ENCODE measurements around the gene PURA.

PURA gene

GRCh38 chr5:140109018-140109758, 4.7 kb upstream of the PURA start:
- DNase-seq = no peak
- no peaks in the 10 kb centered on the region for H3K9me3 ChIP-seq (ENCODE audit: control insufficient read depth, low read length)
- no peaks in the 10 kb centered on the region for H3K27me3 ChIP-seq (replicated peaks; ENCODE audit: control insufficient read depth, insufficient read depth, low read length, poor library complexity, severe bottlenecking)
- peaks cover 34% of the 10 kb centered on the region for H3K4me1 ChIP-seq (ENCODE audit: control insufficient read depth, insufficient read depth, low read length, poor library complexity, severe bottlenecking)
- peak overlapping the region; percentile 72 for H3K4me3 ChIP-seq (ENCODE audit: insufficient read depth, low read depth, low read length, poor library complexity, severe bottlenecking)
- no peak overlapping the region for H3K27ac ChIP-seq (ENCODE audit: insufficient read depth, low read length, poor library complexity, severe bottlenecking)
- no peaks in the 10 kb centered on the region for H3K36me3 ChIP-seq (ENCODE audit: control insufficient read depth, insufficient read depth, low read length)

DNA sequence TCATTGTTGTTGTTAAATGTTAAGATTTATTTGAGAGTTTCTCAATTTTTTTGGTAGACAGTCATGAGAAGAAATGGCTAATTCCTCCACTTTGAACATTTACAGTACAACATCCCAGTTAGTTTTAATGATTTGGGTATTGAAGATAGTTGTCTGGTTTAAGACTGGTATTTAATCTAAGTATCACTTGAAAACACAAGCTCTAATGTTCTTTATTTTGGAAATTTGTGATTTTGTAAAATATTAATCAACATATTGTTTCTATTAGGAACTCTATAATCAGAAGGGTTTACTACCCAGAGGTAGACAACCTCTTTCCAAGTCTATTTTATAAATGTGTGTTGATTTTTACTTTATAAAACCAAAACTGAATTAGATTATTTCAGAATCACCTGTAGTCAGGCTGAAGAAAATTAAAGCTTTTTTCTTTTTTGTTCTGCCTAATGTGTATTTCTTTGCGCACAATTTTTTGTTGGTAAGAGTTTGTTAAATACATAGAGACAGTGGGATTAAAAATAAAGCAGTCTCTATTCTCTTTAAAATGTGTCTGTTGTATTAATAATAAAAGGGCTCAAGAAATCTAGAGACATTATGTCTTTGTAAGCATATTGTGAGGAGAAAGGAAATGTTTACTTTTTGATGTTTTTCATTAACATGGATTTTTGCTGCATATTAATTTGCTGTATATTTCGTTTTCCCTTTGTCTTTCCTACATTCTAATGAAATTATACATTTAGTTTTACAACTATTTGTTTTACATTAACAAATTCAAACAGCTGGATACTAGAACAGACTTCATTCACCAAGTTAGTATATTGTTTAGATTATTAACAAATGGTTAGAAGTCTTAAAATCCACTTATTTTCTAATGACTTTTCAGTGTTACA, 3.9 kb upstream of the PURA start:
- Histone ChIP-seq H3K4me1 (ENCODE audit: control insufficient read depth, insufficient read depth, low read length, poor library complexity, severe bottlenecking) (peaks cover 39% of the 10 kb centered on the region), H3K9me3 (ENCODE audit: control insufficient read depth, low read length) (no peaks in the 10 kb centered on the region), H3K27me3 (replicated peaks; ENCODE audit: control insufficient read depth, insufficient read depth, low read length, poor library complexity, severe bottlenecking) (no peaks in the 10 kb centered on the region), H3K36me3 (ENCODE audit: control insufficient read depth, insufficient read depth, low read length) (no peaks in the 10 kb centered on the region), H3K4me3 (ENCODE audit: insufficient read depth, low read depth, low read length, poor library complexity, severe bottlenecking) (no peak overlapping the region), H3K27ac (ENCODE audit: insufficient read depth, low read length, poor library complexity, severe bottlenecking) (no peak overlapping the region)
- DNase-seq = no peak

- no peak overlapping the region for H3K27ac ChIP-seq (ENCODE audit: insufficient read depth, low read length, poor library complexity, severe bottlenecking)
- no peak for DNase-seq
- peaks cover 39% of the 10 kb centered on the region for H3K4me1 ChIP-seq (ENCODE audit: control insufficient read depth, insufficient read depth, low read length, poor library complexity, severe bottlenecking)
- H3K9me3 ChIP-seq (ENCODE audit: control insufficient read depth, low read length) = no peaks in the 10 kb centered on the region
- H3K4me3 ChIP-seq (ENCODE audit: insufficient read depth, low read depth, low read length, poor library complexity, severe bottlenecking) = no peak overlapping the region
- H3K36me3 ChIP-seq (ENCODE audit: control insufficient read depth, insufficient read depth, low read length) = no peaks in the 10 kb centered on the region
- H3K27me3 ChIP-seq (replicated peaks; ENCODE audit: control insufficient read depth, insufficient read depth, low read length, poor library complexity, severe bottlenecking) = no peaks in the 10 kb centered on the region
These were observed 3.3 kb upstream of the PURA start for GRCh38 chr5:140110646-140110957.

DNA sequence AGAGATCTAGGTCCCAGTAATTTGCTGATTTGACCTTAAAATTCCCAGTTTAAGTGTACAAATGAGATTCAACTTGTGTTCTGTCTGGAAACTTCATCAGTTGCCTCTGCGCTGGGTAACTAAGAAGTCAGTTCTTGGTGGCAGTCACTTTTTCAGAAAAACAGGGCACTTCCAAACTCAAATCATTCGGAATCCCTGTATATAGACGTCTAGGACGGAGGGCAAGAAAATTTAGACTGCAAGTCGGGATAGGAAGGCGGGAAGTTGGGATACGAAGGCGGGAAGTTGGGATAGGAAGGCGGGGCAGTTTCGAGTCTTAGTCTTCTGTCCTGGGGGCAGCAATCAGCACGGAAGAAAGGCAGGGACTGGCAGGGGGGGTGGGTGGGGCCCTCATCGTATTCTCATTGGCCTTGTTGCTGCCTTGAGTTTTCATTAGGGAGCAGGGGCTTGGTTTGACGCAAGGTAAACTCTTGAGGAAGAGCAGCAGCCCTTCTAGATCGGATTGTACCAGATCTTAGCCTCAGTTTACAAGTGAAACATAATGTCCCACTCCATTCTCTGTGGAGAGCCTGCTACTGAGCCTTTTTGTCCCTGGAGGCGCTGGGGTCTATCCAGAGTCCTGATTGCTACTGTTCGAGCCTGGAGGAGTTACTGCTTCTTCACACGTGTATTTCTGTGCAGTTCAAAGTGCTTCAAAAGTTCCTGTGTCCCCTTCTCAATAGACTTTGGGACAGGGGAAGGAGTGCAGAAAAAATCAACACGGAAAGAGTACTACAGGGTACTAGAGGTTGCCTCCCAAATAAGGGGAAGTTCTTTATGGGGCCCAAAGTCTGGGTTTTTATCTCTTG, 2.7 kb upstream of the PURA start:
- no peaks in the 10 kb centered on the region for H3K27me3 ChIP-seq (replicated peaks; ENCODE audit: control insufficient read depth, insufficient read depth, low read length, poor library complexity, severe bottlenecking)
- H3K36me3 ChIP-seq (ENCODE audit: control insufficient read depth, insufficient read depth, low read length) = no peaks in the 10 kb centered on the region
- DNase-seq = no peak
- H3K27ac ChIP-seq (ENCODE audit: insufficient read depth, low read length, poor library complexity, severe bottlenecking) = no peak overlapping the region
- H3K9me3 ChIP-seq (ENCODE audit: control insufficient read depth, low read length) = no peaks in the 10 kb centered on the region
- H3K4me3 ChIP-seq (ENCODE audit: insufficient read depth, low read depth, low read length, poor library complexity, severe bottlenecking) = no peak overlapping the region
- peaks cover 43% of the 10 kb centered on the region for H3K4me1 ChIP-seq (ENCODE audit: control insufficient read depth, insufficient read depth, low read length, poor library complexity, severe bottlenecking)

DNA sequence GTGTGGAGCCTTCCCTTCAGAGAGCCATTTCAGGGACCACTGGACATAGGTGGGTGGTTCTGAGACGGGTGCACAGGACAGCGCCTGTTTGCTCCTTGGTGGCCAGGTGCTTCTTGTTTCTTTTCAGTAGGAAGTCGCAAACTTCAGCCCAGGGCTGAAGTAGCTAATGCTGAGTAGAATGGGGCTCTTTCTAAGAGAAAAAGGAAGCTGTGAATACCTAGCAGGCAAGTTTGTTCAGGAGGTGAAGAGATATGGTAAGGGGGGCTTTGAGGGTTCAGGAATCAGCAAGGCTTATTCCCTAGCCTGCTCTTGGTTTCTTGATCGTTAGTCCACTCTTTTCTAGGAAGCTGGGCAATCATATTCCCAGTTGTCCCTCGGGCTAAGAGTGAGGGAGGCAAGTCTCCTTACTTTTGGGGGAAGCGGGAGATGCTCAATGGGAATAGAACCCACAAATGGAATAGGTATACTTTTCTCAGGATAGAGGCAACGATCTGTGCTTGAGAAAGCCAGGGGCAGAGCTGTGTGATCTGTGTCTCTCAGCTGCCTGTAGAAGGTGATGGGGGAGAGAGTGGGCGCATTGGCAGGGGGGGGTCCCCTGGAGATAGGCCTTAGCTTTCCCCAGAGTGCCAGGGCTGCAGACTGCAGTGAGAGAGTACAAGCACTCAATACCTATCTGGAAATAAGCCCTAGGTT, 1.9 kb upstream of the PURA start:
- DNase-seq = no peak
- Histone ChIP-seq H3K9me3 (ENCODE audit: control insufficient read depth, low read length) (no peaks in the 10 kb centered on the region), H3K4me1 (ENCODE audit: control insufficient read depth, insufficient read depth, low read length, poor library complexity, severe bottlenecking) (peaks cover 36% of the 10 kb centered on the region), H3K27ac (ENCODE audit: insufficient read depth, low read length, poor library complexity, severe bottlenecking) (no peak overlapping the region), H3K36me3 (ENCODE audit: control insufficient read depth, insufficient read depth, low read length) (no peaks in the 10 kb centered on the region), H3K27me3 (replicated peaks; ENCODE audit: control insufficient read depth, insufficient read depth, low read length, poor library complexity, severe bottlenecking) (no peaks in the 10 kb centered on the region), H3K4me3 (ENCODE audit: insufficient read depth, low read depth, low read length, poor library complexity, severe bottlenecking) (no peak overlapping the region)

DNA sequence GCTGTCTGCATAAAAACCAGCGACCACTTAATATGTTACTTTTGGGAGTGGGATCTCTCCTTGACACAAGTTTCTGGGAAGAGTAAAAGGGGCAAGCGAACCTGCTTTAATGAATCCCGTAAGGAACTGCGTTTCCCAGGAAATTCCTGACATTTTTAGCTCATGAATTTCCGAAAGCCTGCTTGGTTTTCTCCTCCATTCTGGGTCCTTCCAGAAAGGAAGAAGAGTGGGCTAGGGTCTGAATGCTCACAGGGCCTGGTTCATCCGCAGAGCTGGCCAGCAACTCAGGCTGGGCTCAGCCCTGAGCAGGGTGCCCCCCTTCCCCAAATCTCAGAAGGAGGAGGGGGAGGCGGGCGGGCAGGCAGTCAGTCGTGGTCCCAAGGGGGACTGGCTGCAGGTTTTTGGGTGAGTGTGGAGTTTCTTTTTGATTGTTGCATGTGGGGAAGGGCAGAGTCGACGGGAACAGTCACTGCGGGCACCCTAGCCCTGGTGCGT, 1.2 kb upstream of the PURA start:
- Histone ChIP-seq H3K27ac (ENCODE audit: insufficient read depth, low read length, poor library complexity, severe bottlenecking) (no peak overlapping the region), H3K27me3 (replicated peaks; ENCODE audit: control insufficient read depth, insufficient read depth, low read length, poor library complexity, severe bottlenecking) (no peaks in the 10 kb centered on the region), H3K9me3 (ENCODE audit: control insufficient read depth, low read length) (no peaks in the 10 kb centered on the region), H3K4me3 (ENCODE audit: insufficient read depth, low read depth, low read length, poor library complexity, severe bottlenecking) (peak overlapping the region; percentile 87), H3K4me1 (ENCODE audit: control insufficient read depth, insufficient read depth, low read length, poor library complexity, severe bottlenecking) (peaks cover 32% of the 10 kb centered on the region), H3K36me3 (ENCODE audit: control insufficient read depth, insufficient read depth, low read length) (no peaks in the 10 kb centered on the region)
- DNase-seq = no peak

DNA sequence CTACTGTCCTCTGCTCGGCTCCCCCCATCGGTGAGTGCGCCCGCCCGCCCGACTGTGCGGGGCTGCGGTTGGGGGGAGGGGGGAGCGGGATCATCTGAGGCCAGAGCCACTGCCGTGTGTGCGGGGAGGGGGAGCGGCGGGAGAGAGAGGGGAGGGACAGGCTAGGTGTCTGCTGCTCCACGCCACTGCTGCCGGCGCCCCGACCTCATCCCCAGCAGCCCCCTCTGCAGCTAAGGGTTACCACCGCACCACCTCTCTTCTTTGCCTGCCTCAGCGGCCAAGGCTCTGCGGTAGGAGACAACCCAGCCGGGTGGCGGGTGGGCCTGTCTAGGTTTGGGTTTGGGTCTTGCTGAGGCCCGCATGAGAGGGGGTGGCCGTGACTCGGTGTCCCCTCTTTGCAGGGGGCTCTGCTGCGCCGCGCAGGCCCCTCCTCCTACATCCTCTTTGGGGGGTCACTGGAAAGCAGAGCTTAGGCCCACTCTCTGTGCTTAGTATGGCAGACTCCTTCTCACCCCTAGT, 670 bp upstream of the PURA start:
- Histone ChIP-seq H3K27me3 (replicated peaks; ENCODE audit: control insufficient read depth, insufficient read depth, low read length, poor library complexity, severe bottlenecking) (no peaks in the 10 kb centered on the region), H3K27ac (ENCODE audit: insufficient read depth, low read length, poor library complexity, severe bottlenecking) (peak overlapping the region; percentile 82), H3K9me3 (ENCODE audit: control insufficient read depth, low read length) (no peaks in the 10 kb centered on the region), H3K4me3 (ENCODE audit: insufficient read depth, low read depth, low read length, poor library complexity, severe bottlenecking) (peak overlapping the region; percentile 87), H3K4me1 (ENCODE audit: control insufficient read depth, insufficient read depth, low read length, poor library complexity, severe bottlenecking) (peaks cover 32% of the 10 kb centered on the region), H3K36me3 (ENCODE audit: control insufficient read depth, insufficient read depth, low read length) (no peaks in the 10 kb centered on the region)
- DNase-seq = peak; percentile 9 to 17 (median 15)

GRCh38 chr5:140114341-140115185, 654 bp downstream of the PURA start:
- Histone ChIP-seq H3K27me3 (replicated peaks; ENCODE audit: control insufficient read depth, insufficient read depth, low read length, poor library complexity, severe bottlenecking) (no peaks in the 10 kb centered on the region), H3K36me3 (ENCODE audit: control insufficient read depth, insufficient read depth, low read length) (no peaks in the 10 kb centered on the region), H3K4me1 (ENCODE audit: control insufficient read depth, insufficient read depth, low read length, poor library complexity, severe bottlenecking) (peaks cover 26% of the 10 kb centered on the region), H3K4me3 (ENCODE audit: insufficient read depth, low read depth, low read length, poor library complexity, severe bottlenecking) (peak overlapping the region; percentile 87), H3K27ac (ENCODE audit: insufficient read depth, low read length, poor library complexity, severe bottlenecking) (peak overlapping the region; percentile 82), H3K9me3 (ENCODE audit: control insufficient read depth, low read length) (no peaks in the 10 kb centered on the region)
- peak in 1 of 3 donors; percentile 24 for DNase-seq

- no peak for DNase-seq
- Histone ChIP-seq H3K4me1 (ENCODE audit: control insufficient read depth, insufficient read depth, low read length, poor library complexity, severe bottlenecking) (peaks cover 26% of the 10 kb centered on the region), H3K36me3 (ENCODE audit: control insufficient read depth, insufficient read depth, low read length) (no peaks in the 10 kb centered on the region), H3K9me3 (ENCODE audit: control insufficient read depth, low read length) (no peaks in the 10 kb centered on the region), H3K27me3 (replicated peaks; ENCODE audit: control insufficient read depth, insufficient read depth, low read length, poor library complexity, severe bottlenecking) (no peaks in the 10 kb centered on the region), H3K27ac (ENCODE audit: insufficient read depth, low read length, poor library complexity, severe bottlenecking) (peak overlapping the region; percentile 82), H3K4me3 (ENCODE audit: insufficient read depth, low read depth, low read length, poor library complexity, severe bottlenecking) (peak overlapping the region; percentile 87)
These were observed 1.2 kb downstream of the PURA start for GRCh38 chr5:140115186-140115500.

Measured in effector memory CD4-positive, alpha-beta T cell (primary cell).